Hematopoietic multipotent progenitor cell treated with erythropoietin and hydrocortisone succinate and interleukin-3 and kit ligand, for 4 days (in vitro differentiated cells): ENCODE data around the gene RNF144A.

ENCODE experiments used
- DNase-seq: peaks from one replicate; pipeline ENCODE4 v3.0.0-alpha.2; 2015

Gene RNF144A

GRCh38 chr2:7053650-7054265 is 136.5 kb downstream of the RNF144A start:
- no peak for DNase-seq

- DNase-seq = peak; percentile 65
Measured at GRCh38 chr2:7057865-7058400, 140.7 kb downstream of the RNF144A start.

- DNase-seq = no peak
Measured at GRCh38 chr2:7060156-7060555, 142.9 kb downstream of the RNF144A start.

- DNase-seq = no peak
Measured at GRCh38 chr2:7060631-7061449, 143.6 kb downstream of the RNF144A start.

- DNase-seq = no peak
Measured at GRCh38 chr2:7061450-7061789, 144.2 kb downstream of the RNF144A start.

GRCh38 chr2:7061921-7062320 is 144.7 kb downstream of the RNF144A start:
- no peak for DNase-seq

- DNase-seq = no peak
Measured at GRCh38 chr2:7063789-7064188, 146.6 kb downstream of the RNF144A start.

- DNase-seq = no peak
Measured at GRCh38 chr2:7068457-7068856, 151.2 kb downstream of the RNF144A start.

- no peak for DNase-seq
Measured at GRCh38 chr2:7070483-7070882, 153.3 kb downstream of the RNF144A start.

GRCh38 chr2:7071154-7071553 is 153.9 kb downstream of the RNF144A start:
- DNase-seq = no peak

GRCh38 chr2:7071916-7072556 is 154.8 kb downstream of the RNF144A start:
- DNase-seq = peak; percentile 88

GRCh38 chr2:7073901-7074300 is 156.7 kb downstream of the RNF144A start:
- no peak for DNase-seq

- no peak for DNase-seq
Measured at GRCh38 chr2:7075834-7076233, 158.6 kb downstream of the RNF144A start.

GRCh38 chr2:7077660-7078267 is 160.6 kb downstream of the RNF144A start:
- no peak for DNase-seq

- peak; percentile 74 for DNase-seq
Measured at GRCh38 chr2:7083580-7084509, 166.6 kb downstream of the RNF144A start.

GRCh38 chr2:7084601-7085000 is 167.4 kb downstream of the RNF144A start:
- no peak for DNase-seq

- DNase-seq = no peak
Measured at GRCh38 chr2:7089284-7089683, 172.1 kb downstream of the RNF144A start.

- no peak for DNase-seq
Measured at GRCh38 chr2:7089898-7090510, 172.8 kb downstream of the RNF144A start.

GRCh38 chr2:7093376-7093775 is 176.2 kb downstream of the RNF144A start:
- DNase-seq = no peak
